ENCODE data around the gene TPPP3.

DNA sequence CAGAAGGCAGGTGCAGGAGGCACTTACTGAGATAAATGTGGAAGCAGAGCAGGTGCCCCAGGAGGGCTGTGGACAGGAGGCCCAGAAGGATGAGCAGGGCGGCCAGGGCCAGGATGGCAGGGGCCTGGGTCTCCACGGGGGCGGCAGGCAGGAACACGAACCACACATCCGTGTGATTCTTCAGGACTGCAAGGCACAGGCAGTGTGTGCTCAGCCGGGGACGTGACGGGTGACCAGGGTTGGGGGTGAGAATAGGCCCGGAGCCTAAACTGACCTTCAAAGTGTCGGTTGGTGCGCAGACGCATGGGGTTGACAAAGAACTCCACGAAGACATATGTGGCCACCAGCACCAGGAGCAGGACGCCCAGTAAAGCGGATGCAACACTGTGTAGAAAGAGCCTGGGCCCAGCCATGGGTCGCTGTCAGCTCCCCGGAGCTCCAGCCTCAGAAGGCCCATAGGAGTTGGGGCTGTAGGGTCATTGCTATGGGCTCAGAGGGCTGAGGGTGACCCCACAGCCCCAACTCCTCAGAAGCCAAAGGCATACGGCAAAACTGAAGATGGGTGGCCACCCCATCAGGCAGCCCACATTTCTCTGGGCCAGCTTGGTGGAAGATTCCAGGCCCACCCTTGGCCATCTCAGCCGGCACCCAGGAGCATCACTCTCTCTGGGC, 5.4 kb upstream of the TPPP3 start:
- TF ChIP-seq, protein P1, sequence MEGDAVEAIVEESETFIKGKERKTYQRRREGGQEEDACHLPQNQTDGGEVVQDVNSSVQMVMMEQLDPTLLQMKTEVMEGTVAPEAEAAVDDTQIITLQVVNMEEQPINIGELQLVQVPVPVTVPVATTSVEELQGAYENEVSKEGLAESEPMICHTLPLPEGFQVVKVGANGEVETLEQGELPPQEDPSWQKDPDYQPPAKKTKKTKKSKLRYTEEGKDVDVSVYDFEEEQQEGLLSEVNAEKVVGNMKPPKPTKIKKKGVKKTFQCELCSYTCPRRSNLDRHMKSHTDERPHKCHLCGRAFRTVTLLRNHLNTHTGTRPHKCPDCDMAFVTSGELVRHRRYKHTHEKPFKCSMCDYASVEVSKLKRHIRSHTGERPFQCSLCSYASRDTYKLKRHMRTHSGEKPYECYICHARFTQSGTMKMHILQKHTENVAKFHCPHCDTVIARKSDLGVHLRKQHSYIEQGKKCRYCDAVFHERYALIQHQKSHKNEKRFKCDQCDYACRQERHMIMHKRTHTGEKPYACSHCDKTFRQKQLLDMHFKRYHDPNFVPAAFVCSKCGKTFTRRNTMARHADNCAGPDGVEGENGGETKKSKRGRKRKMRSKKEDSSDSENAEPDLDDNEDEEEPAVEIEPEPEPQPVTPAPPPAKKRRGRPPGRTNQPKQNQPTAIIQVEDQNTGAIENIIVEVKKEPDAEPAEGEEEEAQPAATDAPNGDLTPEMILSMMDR (IDR thresholded peaks at IDR 0.05; ENCODE audit: low read depth, low read length), result no peak
- TF ChIP-seq EZH2phosphoT487 (IDR thresholded peaks at IDR 0.05; ENCODE audit: low read depth), result no peak
